Inflammatory macrophage treated with lipopolysaccharide for 4 hours (primary cell): Measurements from ENCODE around the gene LGALS7B.
"Not testable (repeated sequence)": the region's sequence is repeated elsewhere in the genome, so short reads cannot be mapped to it uniquely, and the experiment has no call there.

ENCODE experiments used
- DNase-seq: peaks from one replicate; pipeline ENCODE4 v3.0.0-alpha.2; 2020

LGALS7B gene

GRCh38 chr19:38797781-38798180, 8.8 kb downstream of the LGALS7B start:
- not testable (repeated sequence) for DNase-seq

- DNase-seq: no peak
Measured at GRCh38 chr19:38799104-38799503, 10.1 kb downstream of the LGALS7B start.

GRCh38 chr19:38800577-38801347, 11.8 kb downstream of the LGALS7B start:
- no peak for DNase-seq

- DNase-seq: no peak
Measured at GRCh38 chr19:38801359-38802095, 12.5 kb downstream of the LGALS7B start.

GRCh38 chr19:38803543-38803942, 14.5 kb downstream of the LGALS7B start:
- DNase-seq: no peak

- DNase-seq: no peak
Measured at GRCh38 chr19:38805180-38805579, 16.2 kb downstream of the LGALS7B start.

GRCh38 chr19:38806371-38806770, 17.4 kb downstream of the LGALS7B start:
- DNase-seq: no peak

- not testable (repeated sequence) for DNase-seq
Measured at GRCh38 chr19:38807374-38808098, 18.5 kb downstream of the LGALS7B start.

GRCh38 chr19:38808741-38809140, 19.7 kb downstream of the LGALS7B start:
- no peak for DNase-seq

GRCh38 chr19:38809592-38810252, 20.7 kb downstream of the LGALS7B start:
- DNase-seq: no peak

GRCh38 chr19:38812009-38812840, 23.2 kb downstream of the LGALS7B start:
- DNase-seq: no peak

GRCh38 chr19:38812841-38813320, 23.9 kb downstream of the LGALS7B start, which contains the start of gene LGALS4:
Gene LGALS4 (minus strand): TSS chr19:38812945. CDS start chr19:38812886, 59 bp downstream.
- no peak for DNase-seq

GRCh38 chr19:38813323-38813722, 24.3 kb downstream of the LGALS7B start:
- DNase-seq: no peak

- not testable (repeated sequence) for DNase-seq
Measured at GRCh38 chr19:38813932-38814331, 24.9 kb downstream of the LGALS7B start.

GRCh38 chr19:38815059-38816001, 26.3 kb downstream of the LGALS7B start:
- no peak for DNase-seq

- no peak for DNase-seq
Measured at GRCh38 chr19:38816131-38816750, 27.2 kb downstream of the LGALS7B start.

- DNase-seq: no peak
Measured at GRCh38 chr19:38817081-38817480, 28.1 kb downstream of the LGALS7B start.

GRCh38 chr19:38819231-38819920, 30.4 kb downstream of the LGALS7B start:
- DNase-seq: no peak

GRCh38 chr19:38821230-38821825, 32.3 kb downstream of the LGALS7B start:
- DNase-seq: not testable (repeated sequence)
